ENCODE measurements around the gene BMPER. TPM values are rescaled to one million over a fixed set of nuclear protein-coding genes. Genes with fewer than 3 reads are reported as not detected.

The BMPER gene
- total and polyA plus RNA-seq, 10 of the 15 experiments (the other 5 are each of a cell fraction or from before 2014, with no cell fraction given), result 0.02 to 0.08 TPM; not detected in 8

DNA sequence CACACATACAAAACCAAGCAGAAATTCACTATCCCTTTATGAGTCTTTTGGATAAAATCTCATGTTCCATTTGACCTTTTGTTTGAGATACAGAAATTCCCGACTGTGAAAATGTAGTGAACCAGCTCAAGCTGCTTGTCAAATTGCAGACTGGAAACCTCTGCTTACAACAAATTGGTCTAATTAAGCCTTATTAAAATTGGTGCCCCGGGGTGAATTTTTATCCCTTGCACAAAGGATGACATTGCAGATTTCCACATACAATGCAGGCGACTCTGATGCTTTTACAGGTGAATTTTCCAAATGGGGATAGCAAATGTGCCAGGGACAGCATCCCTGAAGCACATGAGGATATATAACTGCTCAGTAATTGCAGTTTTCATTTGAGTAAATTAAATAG, 257.3 kb downstream of the BMPER start:
- H3K36me3 ChIP-seq (ENCODE audit: control insufficient read depth in 2 of 2, insufficient read depth in 2 of 2, low read length in 1 of 2), result no peaks in the 10 kb centered on the region

GRCh38 chr7:34163956-34164355, 258.6 kb downstream of the BMPER start:
- ATAC-seq (no peak), FAIRE-seq (no peak), DNase-seq (ENCODE audit: low read depth, low spot score) (no peak)
- WGBS (ENCODE audit: insufficient coverage, insufficient replicate concordance, low lambda C conversion rate, missing lambda C conversion rate), result 0% methylated on average over 1 of the region's 1 CpG
- H2AFZ ChIP-seq (ENCODE audit: control insufficient read depth, low read depth, low read length), result no peak overlapping the region
- in situ Hi-C loops (cut with MboI), result no loop called here
- no peaks in the 10 kb centered on the region for H3K27me3 ChIP-seq (replicated peaks in 1 of 2; ENCODE audit: control insufficient read depth in 2 of 2, insufficient read depth in 2 of 2, low read length in 1 of 2)
- no peak overlapping the region for H3K4me3 ChIP-seq
- no TSS peak for BruUV-seq (replicated peaks)
- no peak overlapping the region for H3K4me2 ChIP-seq (ENCODE audit: control insufficient read depth, insufficient read depth)
- ChIA-PET SMC1A (ENCODE audit: uncharacterized antibody, unreplicated experiment) (no interaction called here), CTCF (interaction anchor here (1.0 to 1.2 kb wide), 2 partner anchors 72 to 202 kb away, joined by 3 read pairs; no protein-coding TSS in a partner anchor), RAD21 (ENCODE audit: unreplicated experiment) (no interaction called here), POLR2A (no interaction called here)
- intact Hi-C loops (cut with micrococcal nuclease; ENCODE audit: unreplicated experiment), result no loop called here
- H3K36me3 ChIP-seq (ENCODE audit: control insufficient read depth in 2 of 2, insufficient read depth in 2 of 2, low read length in 1 of 2), result no peaks in the 10 kb centered on the region
- no peak overlapping the region for H3K9ac ChIP-seq (ENCODE audit: control insufficient read depth, insufficient read depth, low read length)
- no peaks in the 10 kb centered on the region for H3K9me3 ChIP-seq (replicated peaks; ENCODE audit: control insufficient read depth, insufficient read depth, low read length)
- H3K79me2 ChIP-seq (ENCODE audit: control insufficient read depth, insufficient read depth, low read length), result no peaks in the 10 kb centered on the region
- H4K20me1 ChIP-seq (ENCODE audit: control insufficient read depth, insufficient read depth), result no peaks in the 10 kb centered on the region
- no peaks in the 10 kb centered on the region for H3K4me1 ChIP-seq (ENCODE audit: control insufficient read depth, insufficient read depth, low read length)
- no peak overlapping the region for H3K27ac ChIP-seq (ENCODE audit: control insufficient read depth, insufficient read depth)
- TF ChIP-seq, protein P1, sequence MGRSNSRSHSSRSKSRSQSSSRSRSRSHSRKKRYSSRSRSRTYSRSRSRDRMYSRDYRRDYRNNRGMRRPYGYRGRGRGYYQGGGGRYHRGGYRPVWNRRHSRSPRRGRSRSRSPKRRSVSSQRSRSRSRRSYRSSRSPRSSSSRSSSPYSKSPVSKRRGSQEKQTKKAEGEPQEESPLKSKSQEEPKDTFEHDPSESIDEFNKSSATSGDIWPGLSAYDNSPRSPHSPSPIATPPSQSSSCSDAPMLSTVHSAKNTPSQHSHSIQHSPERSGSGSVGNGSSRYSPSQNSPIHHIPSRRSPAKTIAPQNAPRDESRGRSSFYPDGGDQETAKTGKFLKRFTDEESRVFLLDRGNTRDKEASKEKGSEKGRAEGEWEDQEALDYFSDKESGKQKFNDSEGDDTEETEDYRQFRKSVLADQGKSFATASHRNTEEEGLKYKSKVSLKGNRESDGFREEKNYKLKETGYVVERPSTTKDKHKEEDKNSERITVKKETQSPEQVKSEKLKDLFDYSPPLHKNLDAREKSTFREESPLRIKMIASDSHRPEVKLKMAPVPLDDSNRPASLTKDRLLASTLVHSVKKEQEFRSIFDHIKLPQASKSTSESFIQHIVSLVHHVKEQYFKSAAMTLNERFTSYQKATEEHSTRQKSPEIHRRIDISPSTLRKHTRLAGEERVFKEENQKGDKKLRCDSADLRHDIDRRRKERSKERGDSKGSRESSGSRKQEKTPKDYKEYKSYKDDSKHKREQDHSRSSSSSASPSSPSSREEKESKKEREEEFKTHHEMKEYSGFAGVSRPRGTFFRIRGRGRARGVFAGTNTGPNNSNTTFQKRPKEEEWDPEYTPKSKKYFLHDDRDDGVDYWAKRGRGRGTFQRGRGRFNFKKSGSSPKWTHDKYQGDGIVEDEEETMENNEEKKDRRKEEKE (IDR thresholded peaks at IDR 0.05), result no peak
- no peak for TF ChIP-seq POU2F2 (IDR thresholded peaks at IDR 0.05; ENCODE audit: borderline replicate concordance, low read depth, low read length)
- TF ChIP-seq BHLHE40 (IDR thresholded peaks at IDR 0.05; ENCODE audit: borderline replicate concordance in 1 of 2, low read depth in 2 of 2, low read length in 1 of 2), result no peak
- TF ChIP-seq BCL11A (IDR thresholded peaks at IDR 0.05; ENCODE audit: low read depth, low read length), result no peak
- TF ChIP-seq NRF1 (conservative IDR thresholded peaks at IDR 0.05; ENCODE audit: low read depth, low read length), result no peak
- no peak for TF ChIP-seq NFYB (IDR thresholded peaks at IDR 0.05; ENCODE audit: insufficient read depth, low read depth, low read length)
- TF ChIP-seq, protein P2, sequence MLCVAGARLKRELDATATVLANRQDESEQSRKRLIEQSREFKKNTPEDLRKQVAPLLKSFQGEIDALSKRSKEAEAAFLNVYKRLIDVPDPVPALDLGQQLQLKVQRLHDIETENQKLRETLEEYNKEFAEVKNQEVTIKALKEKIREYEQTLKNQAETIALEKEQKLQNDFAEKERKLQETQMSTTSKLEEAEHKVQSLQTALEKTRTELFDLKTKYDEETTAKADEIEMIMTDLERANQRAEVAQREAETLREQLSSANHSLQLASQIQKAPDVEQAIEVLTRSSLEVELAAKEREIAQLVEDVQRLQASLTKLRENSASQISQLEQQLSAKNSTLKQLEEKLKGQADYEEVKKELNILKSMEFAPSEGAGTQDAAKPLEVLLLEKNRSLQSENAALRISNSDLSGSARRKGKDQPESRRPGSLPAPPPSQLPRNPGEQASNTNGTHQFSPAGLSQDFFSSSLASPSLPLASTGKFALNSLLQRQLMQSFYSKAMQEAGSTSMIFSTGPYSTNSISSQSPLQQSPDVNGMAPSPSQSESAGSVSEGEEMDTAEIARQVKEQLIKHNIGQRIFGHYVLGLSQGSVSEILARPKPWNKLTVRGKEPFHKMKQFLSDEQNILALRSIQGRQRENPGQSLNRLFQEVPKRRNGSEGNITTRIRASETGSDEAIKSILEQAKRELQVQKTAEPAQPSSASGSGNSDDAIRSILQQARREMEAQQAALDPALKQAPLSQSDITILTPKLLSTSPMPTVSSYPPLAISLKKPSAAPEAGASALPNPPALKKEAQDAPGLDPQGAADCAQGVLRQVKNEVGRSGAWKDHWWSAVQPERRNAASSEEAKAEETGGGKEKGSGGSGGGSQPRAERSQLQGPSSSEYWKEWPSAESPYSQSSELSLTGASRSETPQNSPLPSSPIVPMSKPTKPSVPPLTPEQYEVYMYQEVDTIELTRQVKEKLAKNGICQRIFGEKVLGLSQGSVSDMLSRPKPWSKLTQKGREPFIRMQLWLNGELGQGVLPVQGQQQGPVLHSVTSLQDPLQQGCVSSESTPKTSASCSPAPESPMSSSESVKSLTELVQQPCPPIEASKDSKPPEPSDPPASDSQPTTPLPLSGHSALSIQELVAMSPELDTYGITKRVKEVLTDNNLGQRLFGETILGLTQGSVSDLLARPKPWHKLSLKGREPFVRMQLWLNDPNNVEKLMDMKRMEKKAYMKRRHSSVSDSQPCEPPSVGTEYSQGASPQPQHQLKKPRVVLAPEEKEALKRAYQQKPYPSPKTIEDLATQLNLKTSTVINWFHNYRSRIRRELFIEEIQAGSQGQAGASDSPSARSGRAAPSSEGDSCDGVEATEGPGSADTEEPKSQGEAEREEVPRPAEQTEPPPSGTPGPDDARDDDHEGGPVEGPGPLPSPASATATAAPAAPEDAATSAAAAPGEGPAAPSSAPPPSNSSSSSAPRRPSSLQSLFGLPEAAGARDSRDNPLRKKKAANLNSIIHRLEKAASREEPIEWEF (IDR thresholded peaks at IDR 0.05; ENCODE audit: insufficient replicate concordance, low read depth, low read length), result no peak
- TF ChIP-seq PAX8 (IDR thresholded peaks at IDR 0.05), result no peak
- TF ChIP-seq RAD51 (IDR thresholded peaks at IDR 0.05), result no peak

More for the DNA sequence above, 257.3 kb downstream of the BMPER start:
- Histone ChIP-seq H3K4me2 (ENCODE audit: control insufficient read depth, insufficient read depth) (no peak overlapping the region), H3K4me1 (ENCODE audit: control insufficient read depth, insufficient read depth, low read length) (no peaks in the 10 kb centered on the region), H4K20me1 (ENCODE audit: control insufficient read depth, insufficient read depth) (no peaks in the 10 kb centered on the region), H3K9me3 (replicated peaks; ENCODE audit: control insufficient read depth, insufficient read depth, low read length) (no peaks in the 10 kb centered on the region), H2AFZ (ENCODE audit: control insufficient read depth, low read depth, low read length) (no peak overlapping the region), H3K27me3 (replicated peaks in 1 of 2; ENCODE audit: control insufficient read depth in 2 of 2, insufficient read depth in 2 of 2, low read length in 1 of 2) (no peaks in the 10 kb centered on the region), H3K27ac (ENCODE audit: control insufficient read depth, insufficient read depth) (no peak overlapping the region), H3K4me3 (no peak overlapping the region), H3K9ac (ENCODE audit: control insufficient read depth, insufficient read depth, low read length) (no peak overlapping the region), H3K79me2 (ENCODE audit: control insufficient read depth, insufficient read depth, low read length) (no peaks in the 10 kb centered on the region)
- ChIA-PET CTCF (no interaction called here), RAD21 (ENCODE audit: unreplicated experiment) (no interaction called here), SMC1A (ENCODE audit: uncharacterized antibody, unreplicated experiment) (no interaction called here), POLR2A (no interaction called here)
- in situ Hi-C loops (cut with MboI) (no loop called here), intact Hi-C loops (cut with micrococcal nuclease; ENCODE audit: unreplicated experiment) (no loop called here)
- ATAC-seq (no peak), FAIRE-seq (no peak), DNase-seq (ENCODE audit: low read depth, low spot score) (no peak)
- 2% methylated on average over 3 of the region's 3 CpGs for WGBS (ENCODE audit: insufficient coverage, insufficient replicate concordance, low lambda C conversion rate, missing lambda C conversion rate)
- BruUV-seq (replicated peaks), result no TSS peak
- TF ChIP-seq BCL11A (IDR thresholded peaks at IDR 0.05; ENCODE audit: low read depth, low read length) (no peak), ZNF24 (IDR thresholded peaks at IDR 0.05) (no peak), TBL1XR1 (IDR thresholded peaks at IDR 0.05; ENCODE audit: low read depth, low read length) (no peak)
